ENCODE data around the gene GMNN.
"Not testable (repeated sequence)": the region's sequence is repeated elsewhere in the genome, so short reads cannot be mapped to it uniquely, and the experiment has no call there.

The GMNN gene

GRCh38 chr6:24761193-24761835 lies 13.4 kb upstream of the GMNN start:
- FAIRE-seq, result no peak
- DNase-seq (ENCODE audit: low spot score), result no peak

- FAIRE-seq, result no peak
- no peak for DNase-seq (ENCODE audit: low spot score)
Measured at GRCh38 chr6:24761851-24762250, 12.9 kb upstream of the GMNN start.

GRCh38 chr6:24763578-24763977 lies 11.2 kb upstream of the GMNN start:
- FAIRE-seq (no peak), DNase-seq (ENCODE audit: low spot score) (no peak)

- not testable (repeated sequence) for DNase-seq (ENCODE audit: low spot score); FAIRE-seq
Measured at GRCh38 chr6:24764833-24765828, 9.6 kb upstream of the GMNN start.

GRCh38 chr6:24765968-24766367 lies 8.8 kb upstream of the GMNN start:
- not testable (repeated sequence) for DNase-seq (ENCODE audit: low spot score); FAIRE-seq

GRCh38 chr6:24766680-24767462 lies 7.9 kb upstream of the GMNN start:
- FAIRE-seq, result no peak
- no peak for DNase-seq (ENCODE audit: low spot score)

GRCh38 chr6:24768361-24768760 lies 6.4 kb upstream of the GMNN start:
- no peak for DNase-seq (ENCODE audit: low spot score)
- FAIRE-seq, result no peak

- FAIRE-seq (no peak), DNase-seq (ENCODE audit: low spot score) (no peak)
Measured at GRCh38 chr6:24775520-24776058, 852 bp downstream of the GMNN start.

- FAIRE-seq (no peak), DNase-seq (ENCODE audit: low spot score) (no peak)
Measured at GRCh38 chr6:24777227-24777626, 2.5 kb downstream of the GMNN start.

GRCh38 chr6:24778121-24778520 lies 3.4 kb downstream of the GMNN start:
- no peak for FAIRE-seq
- DNase-seq (ENCODE audit: low spot score), result no peak

- DNase-seq (ENCODE audit: low spot score) (no peak), FAIRE-seq (no peak)
Measured at GRCh38 chr6:24778878-24779277, 4.1 kb downstream of the GMNN start.

- DNase-seq (ENCODE audit: low spot score) (no peak), FAIRE-seq (no peak)
Measured at GRCh38 chr6:24779416-24780016, 4.8 kb downstream of the GMNN start.

GRCh38 chr6:24780206-24780605 lies 5.5 kb downstream of the GMNN start:
- no peak for FAIRE-seq

GRCh38 chr6:24788031-24788665 lies 13.4 kb downstream of the GMNN start:
- DNase-seq (ENCODE audit: low spot score), result no peak
- no peak for FAIRE-seq

More at GRCh38 chr6:24780206-24780605, 5.5 kb downstream of the GMNN start:
- no peak for DNase-seq (ENCODE audit: low spot score)

- DNase-seq (ENCODE audit: low spot score) (no peak), FAIRE-seq (no peak)
Measured at GRCh38 chr6:24795106-24795505, 20.4 kb downstream of the GMNN start.

- FAIRE-seq (no peak), DNase-seq (ENCODE audit: low spot score) (no peak)
Measured at GRCh38 chr6:24796616-24797290, 22.0 kb downstream of the GMNN start.

GRCh38 chr6:24797596-24798216 lies 23.0 kb downstream of the GMNN start:
- FAIRE-seq (no peak), DNase-seq (ENCODE audit: low spot score) (no peak)

GRCh38 chr6:24798740-24799540 lies 24.2 kb downstream of the GMNN start, which contains the start of gene ARMH2:
TSS of gene ARMH2 (minus strand) at chr6:24798917. CDS start at chr6:24798857, 60 bp downstream.
- FAIRE-seq, result no peak
- DNase-seq (ENCODE audit: low spot score), result no peak

- no peak for FAIRE-seq
Measured at GRCh38 chr6:24799541-24799915, 24.8 kb downstream of the GMNN start.

More at GRCh38 chr6:24799541-24799915, 24.8 kb downstream of the GMNN start:
- DNase-seq (ENCODE audit: low spot score), result no peak

Measured in urothelium cell line (cell line).